ENCODE results near the gene ECEL1.

Gene ECEL1

DNA sequence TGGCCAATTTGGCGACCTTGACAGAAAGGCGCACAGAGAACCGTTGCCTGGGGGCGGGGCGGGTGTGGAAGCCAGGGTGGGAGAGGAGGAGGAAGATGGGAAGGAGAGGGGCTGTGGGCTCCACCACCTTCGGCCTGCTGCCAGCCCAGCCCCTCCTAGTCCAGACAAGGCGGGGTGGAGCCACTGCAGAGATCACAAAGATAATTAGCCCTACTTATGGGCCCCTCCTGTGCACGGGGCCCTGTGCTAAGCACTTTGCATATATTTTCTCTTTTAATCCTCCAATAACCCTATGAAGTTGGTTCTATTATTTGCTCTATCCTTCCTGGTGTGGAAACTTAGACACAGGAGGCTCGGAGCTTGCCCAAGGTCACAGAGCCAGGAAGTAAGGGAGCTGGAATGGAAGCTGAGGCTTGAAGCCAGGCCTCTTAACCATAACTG, 13.7 kb upstream of the ECEL1 start:
- TF ChIP-seq, protein P1, sequence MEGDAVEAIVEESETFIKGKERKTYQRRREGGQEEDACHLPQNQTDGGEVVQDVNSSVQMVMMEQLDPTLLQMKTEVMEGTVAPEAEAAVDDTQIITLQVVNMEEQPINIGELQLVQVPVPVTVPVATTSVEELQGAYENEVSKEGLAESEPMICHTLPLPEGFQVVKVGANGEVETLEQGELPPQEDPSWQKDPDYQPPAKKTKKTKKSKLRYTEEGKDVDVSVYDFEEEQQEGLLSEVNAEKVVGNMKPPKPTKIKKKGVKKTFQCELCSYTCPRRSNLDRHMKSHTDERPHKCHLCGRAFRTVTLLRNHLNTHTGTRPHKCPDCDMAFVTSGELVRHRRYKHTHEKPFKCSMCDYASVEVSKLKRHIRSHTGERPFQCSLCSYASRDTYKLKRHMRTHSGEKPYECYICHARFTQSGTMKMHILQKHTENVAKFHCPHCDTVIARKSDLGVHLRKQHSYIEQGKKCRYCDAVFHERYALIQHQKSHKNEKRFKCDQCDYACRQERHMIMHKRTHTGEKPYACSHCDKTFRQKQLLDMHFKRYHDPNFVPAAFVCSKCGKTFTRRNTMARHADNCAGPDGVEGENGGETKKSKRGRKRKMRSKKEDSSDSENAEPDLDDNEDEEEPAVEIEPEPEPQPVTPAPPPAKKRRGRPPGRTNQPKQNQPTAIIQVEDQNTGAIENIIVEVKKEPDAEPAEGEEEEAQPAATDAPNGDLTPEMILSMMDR (IDR thresholded peaks at IDR 0.05; ENCODE audit: insufficient read depth, low read length, poor library complexity, severe bottlenecking) = no peak
- peaks cover 4% of the 10 kb centered on the region for H3K27me3 ChIP-seq (replicated peaks; ENCODE audit: control insufficient read depth, insufficient read depth, low read length)
- H3K4me3 ChIP-seq (replicated peaks; ENCODE audit: low read depth, low read length) = no peak overlapping the region
- H3K36me3 ChIP-seq (ENCODE audit: control insufficient read depth, insufficient read depth, low read length) = no peaks in the 10 kb centered on the region
- DNase-seq (ENCODE audit: extremely low read depth, insufficient read length) = no peak

DNA sequence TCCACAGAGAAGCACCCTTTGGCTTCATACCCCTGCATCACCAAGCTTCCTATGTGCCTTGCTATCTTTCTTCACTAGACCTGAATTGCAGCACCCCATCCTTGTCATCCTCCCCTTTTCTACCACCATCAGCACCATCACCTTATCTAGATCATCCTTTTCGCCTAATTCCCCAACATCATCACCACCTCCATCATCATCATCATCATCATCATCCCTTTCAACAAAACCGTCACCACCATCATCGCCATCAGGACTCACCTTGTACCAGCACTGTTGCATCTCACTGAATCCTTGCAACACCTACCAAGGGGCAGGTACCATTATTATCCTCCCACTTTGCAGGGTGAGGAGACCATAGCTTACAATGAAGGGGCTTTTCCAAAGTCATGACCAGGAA, 10.8 kb upstream of the ECEL1 start:
- TF ChIP-seq, protein P1 (IDR thresholded peaks at IDR 0.05; ENCODE audit: insufficient read depth, low read length, poor library complexity, severe bottlenecking) = no peak
- H3K36me3 ChIP-seq (ENCODE audit: control insufficient read depth, insufficient read depth, low read length) = no peaks in the 10 kb centered on the region
- H3K4me3 ChIP-seq (replicated peaks; ENCODE audit: low read depth, low read length) = no peak overlapping the region
- no peak for DNase-seq (ENCODE audit: extremely low read depth, insufficient read length)
- H3K27me3 ChIP-seq (replicated peaks; ENCODE audit: control insufficient read depth, insufficient read depth, low read length) = peaks cover 2% of the 10 kb centered on the region

DNA sequence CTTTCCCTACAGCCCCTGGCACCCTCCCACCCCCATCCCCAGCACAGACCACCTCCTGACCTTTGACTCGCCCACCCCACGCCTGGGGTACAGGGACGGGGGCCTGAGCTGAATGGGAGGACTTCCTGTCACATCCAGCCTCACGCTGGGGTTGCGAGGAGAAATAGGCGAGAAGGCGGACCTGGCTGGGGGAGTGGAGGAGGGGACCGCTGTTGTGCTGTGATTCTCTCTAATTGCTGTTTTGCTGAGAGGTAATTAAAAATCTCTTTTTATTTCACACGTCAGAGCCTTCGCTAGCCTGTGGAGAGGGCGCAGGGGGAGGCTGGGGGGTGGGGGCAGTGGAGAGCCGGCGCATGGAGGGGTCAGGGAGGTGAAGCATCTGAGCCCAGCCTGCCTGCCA, 9.7 kb upstream of the ECEL1 start:
- Histone ChIP-seq H3K27me3 (replicated peaks; ENCODE audit: control insufficient read depth, insufficient read depth, low read length) (peaks cover 2% of the 10 kb centered on the region), H3K4me3 (replicated peaks; ENCODE audit: low read depth, low read length) (no peak overlapping the region), H3K36me3 (ENCODE audit: control insufficient read depth, insufficient read depth, low read length) (no peaks in the 10 kb centered on the region)
- no peak for DNase-seq (ENCODE audit: extremely low read depth, insufficient read length)
- TF ChIP-seq, protein P1 (IDR thresholded peaks at IDR 0.05; ENCODE audit: insufficient read depth, low read length, poor library complexity, severe bottlenecking) = no peak

DNA sequence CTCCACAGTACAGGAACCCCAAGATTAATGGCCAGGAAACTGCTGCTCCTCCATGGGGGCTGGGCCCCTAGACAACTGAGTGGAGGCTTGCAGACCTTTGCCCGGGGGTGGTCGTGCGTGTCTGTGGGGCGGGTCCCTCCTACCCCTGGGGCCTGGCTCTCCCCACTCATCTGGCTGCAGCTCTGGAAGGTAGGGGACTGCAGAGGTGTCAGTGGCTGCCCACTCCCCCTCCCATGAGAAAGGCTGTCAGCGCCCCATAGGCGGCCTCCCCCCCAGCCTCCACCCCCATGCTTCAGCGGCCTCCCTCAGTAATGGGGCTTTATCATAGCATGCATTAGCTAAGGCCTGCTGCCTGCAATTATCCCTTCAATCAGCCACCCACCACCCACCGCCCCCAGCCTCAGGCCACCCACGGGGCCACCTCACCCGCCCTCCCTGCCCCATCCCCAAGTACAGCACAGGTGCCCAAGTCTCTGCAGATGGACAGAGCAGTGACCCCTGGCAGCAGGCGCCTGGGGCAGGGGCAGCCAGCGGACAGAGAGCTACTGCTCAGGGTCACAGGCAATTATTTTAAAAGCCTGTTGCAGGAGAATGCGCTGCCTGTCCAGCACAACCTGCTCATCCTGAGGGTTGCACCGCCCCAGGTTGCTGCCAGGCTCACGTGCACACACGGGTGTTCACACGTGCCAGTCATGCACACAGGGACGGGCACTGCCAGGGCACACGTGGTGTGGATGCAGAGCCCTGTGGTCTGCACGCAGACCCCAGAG, 9.1 kb upstream of the ECEL1 start:
- Histone ChIP-seq H3K4me3 (replicated peaks; ENCODE audit: low read depth, low read length) (no peak overlapping the region), H3K27me3 (replicated peaks; ENCODE audit: control insufficient read depth, insufficient read depth, low read length) (no peaks in the 10 kb centered on the region; the same call in none of the 2 replicates), H3K36me3 (ENCODE audit: control insufficient read depth, insufficient read depth, low read length) (no peaks in the 10 kb centered on the region)
- TF ChIP-seq, protein P1 (IDR thresholded peaks at IDR 0.05; ENCODE audit: insufficient read depth, low read length, poor library complexity, severe bottlenecking) = no peak
- DNase-seq (ENCODE audit: extremely low read depth, insufficient read length) = no peak

DNA sequence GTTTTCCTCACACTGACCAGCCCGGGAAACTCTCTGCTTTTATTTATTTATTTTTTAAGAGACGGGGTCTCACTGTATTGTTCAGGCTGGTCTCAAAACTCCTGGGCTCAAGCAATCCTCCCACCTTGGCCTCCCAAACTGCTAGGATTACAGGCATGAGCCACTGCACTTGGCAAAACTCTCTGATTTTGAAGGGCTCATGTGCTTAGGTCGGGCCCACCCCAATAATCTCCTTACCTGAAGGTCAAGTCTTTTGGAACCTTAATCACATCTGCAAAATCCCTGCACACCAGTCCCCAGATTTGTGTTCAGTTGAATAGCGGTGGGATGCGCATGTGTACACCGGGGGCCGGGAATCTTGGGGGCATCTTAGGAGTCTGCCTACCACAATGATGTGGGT, 7.7 kb upstream of the ECEL1 start:
- Histone ChIP-seq H3K4me3 (replicated peaks; ENCODE audit: low read depth, low read length) (no peak overlapping the region), H3K27me3 (replicated peaks; ENCODE audit: control insufficient read depth, insufficient read depth, low read length) (no peaks in the 10 kb centered on the region; the same call in none of the 2 replicates), H3K36me3 (ENCODE audit: control insufficient read depth, insufficient read depth, low read length) (no peaks in the 10 kb centered on the region)
- TF ChIP-seq, protein P1 (IDR thresholded peaks at IDR 0.05; ENCODE audit: insufficient read depth, low read length, poor library complexity, severe bottlenecking) = no peak
- DNase-seq (ENCODE audit: extremely low read depth, insufficient read length) = no peak
